Measurements from ENCODE around the gene NT5DC3.

The NT5DC3 gene

GRCh38 chr12:103783744-103784664, 57.0 kb downstream of the NT5DC3 start:
- no peak for DNase-seq (ENCODE audit: low read depth in 3 of 3)

DNA sequence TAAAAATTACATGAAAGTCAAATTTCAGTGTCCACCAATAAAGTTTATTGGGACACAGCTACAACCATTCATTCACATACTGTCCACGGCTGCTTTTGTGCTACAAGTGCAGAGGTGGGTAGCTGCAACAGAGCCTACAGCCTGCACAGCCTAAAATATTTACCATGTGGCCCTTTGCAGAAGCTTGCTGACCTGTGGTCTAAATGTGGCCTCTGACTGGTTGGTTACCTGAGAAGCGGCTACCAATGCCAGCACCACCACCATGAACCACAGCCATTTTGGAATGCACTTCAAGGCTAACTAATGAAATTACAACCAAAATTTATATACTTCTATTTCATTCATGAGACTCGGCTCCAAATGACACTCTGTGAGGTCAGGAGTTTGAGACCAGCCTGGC, 58.6 kb downstream of the NT5DC3 start:
- no peak for DNase-seq (ENCODE audit: low read depth in 3 of 3)

DNA sequence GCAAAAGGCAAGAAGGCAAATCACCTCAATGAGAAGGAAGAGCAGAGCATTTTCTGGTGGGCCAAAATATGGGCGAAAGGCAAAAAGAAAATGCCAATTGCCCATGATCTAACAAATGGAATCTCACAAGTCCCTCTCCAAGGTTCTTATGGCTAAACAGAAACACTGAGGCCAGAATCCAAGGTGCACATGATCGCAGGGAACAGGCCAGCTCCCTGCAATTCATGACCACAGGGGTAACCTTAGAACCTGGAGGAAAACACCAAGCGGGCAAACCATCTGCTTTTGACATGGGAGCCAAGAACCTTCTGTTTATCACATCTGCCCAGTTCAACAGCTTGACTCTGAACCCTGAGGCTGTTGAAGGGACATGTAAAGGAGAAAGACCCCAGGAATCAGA, 60.0 kb downstream of the NT5DC3 start:
- DNase-seq (ENCODE audit: low read depth in 3 of 3) = no peak

DNA sequence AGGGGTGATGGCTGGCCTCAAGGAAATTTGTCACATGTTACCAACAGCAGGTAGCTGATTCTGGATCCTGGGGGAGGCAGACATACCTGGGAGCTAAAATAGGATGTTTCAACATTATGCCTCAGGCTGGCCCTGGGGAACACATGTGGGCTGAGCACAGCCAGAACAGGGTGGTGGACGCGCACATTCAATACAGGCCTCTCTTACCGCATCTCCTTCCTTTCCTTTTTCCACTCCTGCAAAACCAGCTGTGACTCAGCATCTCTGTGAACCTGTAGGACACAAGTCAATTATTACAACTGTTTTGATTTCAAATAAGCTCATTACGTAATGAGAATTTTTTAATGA, 61.0 kb downstream of the NT5DC3 start:
- DNase-seq (ENCODE audit: low read depth in 3 of 3) = no peak

DNA sequence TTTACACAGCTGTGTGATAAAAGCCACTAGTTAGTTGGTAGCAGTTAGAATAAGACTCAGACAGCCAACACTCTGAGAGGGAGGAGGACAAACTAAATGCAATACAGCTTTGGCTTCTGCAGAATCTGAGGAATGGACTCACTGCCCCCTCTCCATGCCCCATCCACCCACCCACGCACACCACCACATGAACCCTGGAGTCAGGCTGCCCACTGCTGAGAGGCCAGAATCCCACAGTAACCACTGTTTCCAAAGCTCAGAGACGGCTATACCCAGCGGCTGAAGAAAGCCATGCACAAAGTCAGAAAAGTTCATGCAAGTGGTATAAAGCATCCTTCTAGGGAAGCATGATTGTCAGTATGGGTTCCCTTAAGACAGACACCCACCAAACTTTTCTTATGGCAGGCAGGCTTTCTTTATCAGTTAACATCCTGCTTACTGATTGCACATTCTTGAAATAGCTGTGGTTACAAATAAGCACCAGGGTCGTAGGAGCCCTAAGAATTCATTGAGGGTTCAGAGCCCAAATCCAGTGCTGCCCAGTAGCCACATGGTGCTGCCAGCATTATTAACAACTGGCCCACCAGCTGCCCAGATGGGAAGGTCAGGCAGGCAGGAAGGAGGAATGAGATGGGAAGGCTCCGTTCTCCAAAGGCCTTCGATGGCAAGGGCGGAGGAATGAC, 61.5 kb downstream of the NT5DC3 start:
- no peak for DNase-seq (ENCODE audit: low read depth in 3 of 3)

DNA sequence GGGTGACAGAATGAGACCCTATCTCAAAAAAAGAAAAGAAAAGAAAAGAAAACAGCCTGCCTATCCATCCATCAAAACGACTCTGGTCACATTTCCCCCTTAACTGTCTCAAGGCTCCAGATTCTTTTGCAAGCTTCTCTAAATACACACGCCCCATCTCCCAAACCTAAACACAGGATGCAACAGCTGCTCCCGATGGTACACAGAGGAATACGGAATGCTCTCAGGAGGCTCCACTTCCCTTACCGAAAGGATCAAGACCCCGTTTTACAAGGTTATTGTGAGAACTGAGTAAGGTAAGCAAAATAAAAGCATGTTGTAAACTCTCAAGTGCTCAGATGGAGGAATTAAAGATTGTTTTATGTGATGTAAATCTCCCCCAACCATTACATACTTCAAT, 62.3 kb downstream of the NT5DC3 start:
- DNase-seq (ENCODE audit: low read depth in 3 of 3) = no peak

- DNase-seq (ENCODE audit: low read depth in 3 of 3) = no peak
Measured at GRCh38 chr12:103774977-103775560, 66.0 kb downstream of the NT5DC3 start.

DNA sequence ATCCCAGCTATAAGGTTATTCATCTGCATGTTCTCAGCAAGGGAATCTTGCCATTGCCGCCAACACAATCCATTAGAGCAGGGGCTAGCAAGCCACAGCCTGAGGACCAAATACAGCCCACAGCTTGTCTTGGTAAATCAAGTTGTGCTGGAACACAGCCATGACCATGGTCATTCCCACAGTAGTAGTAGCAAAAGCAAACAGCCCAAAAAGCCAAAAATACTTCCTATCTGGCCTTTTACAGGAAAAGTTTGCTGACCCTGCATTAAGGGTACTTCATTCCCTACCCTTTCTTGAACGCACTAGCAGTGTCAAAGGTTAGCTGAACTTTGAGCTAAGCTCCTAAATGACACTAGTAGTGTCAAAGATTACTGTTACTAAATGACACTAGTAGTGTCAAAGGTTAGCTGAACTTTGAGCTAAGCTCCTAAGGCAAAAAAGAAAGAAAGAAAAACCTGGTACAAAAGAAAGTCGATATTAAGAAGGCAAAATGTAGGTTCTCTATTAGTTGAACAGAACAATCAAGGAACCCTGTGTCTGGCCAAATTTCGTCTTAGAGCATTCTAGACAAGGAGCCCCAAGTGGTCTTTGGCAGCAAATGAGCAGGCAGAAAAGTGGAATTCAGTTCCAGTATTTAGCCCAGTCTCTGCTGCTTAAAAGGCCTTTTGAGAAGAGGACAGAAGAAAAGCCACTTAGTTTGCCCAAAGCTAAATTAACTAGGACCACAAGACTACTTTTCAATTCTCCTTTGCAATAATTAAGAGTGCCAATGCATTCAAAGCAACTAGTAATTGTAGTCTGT, 67.7 kb downstream of the NT5DC3 start:
- no peak for DNase-seq (ENCODE audit: low read depth in 3 of 3)

DNA sequence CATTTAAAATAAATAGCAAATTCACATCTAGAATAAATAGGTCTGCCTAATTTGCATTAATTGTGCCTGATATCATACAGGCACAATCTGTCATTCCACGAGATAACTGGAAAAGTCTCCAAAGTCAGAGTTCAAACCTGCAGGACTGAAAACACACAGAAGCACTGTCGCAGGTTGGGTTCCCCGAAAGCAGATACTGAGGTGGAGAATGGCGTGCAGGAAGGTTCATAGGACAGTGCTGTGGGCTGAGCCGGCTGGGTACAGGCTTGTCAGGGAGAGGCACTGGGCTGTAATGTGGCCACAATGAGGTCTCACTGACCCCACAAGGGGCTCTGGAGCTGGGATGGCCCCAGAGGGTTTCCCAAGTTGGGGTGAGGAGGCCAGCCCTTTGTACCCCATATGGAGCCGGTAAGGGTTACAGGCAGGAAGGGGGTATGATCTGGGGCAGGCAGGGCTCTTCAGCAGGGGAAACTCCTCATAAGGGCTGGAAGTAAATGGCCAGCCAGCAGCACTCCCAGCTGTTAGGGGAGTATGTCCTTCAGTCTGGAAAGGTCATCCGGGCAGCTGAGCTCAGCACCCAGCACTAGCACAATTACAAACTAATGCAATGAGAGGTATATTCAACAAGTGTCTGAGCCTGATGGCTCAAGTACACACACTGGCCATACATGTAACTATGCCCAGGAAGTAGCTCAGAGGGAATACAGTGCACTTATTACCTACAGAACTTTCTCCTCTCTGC, 68.5 kb downstream of the NT5DC3 start:
- no peak for DNase-seq (ENCODE audit: low read depth in 3 of 3)

DNA sequence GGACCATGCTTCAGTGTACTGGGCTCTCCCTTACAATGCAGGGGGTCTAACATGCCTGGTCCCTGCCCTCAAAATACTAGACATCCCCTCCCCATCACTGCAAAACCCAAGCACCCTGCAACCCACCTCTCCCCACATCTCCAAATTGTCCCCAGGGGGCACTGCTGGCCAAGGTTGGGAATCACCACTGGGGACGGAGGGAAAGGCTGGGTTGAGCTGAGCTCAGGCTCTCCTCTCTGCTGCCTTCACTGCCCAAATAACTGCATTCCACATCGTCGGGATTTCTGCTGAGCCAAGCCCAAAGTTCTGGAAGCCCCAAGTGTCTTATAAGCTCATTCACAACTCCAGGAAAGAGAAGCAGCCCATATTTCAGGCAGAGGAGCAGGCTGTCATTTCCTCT, 69.6 kb downstream of the NT5DC3 start:
- DNase-seq (ENCODE audit: low read depth in 3 of 3) = no peak

- DNase-seq (ENCODE audit: low read depth in 3 of 3) = no peak
Measured at GRCh38 chr12:103769240-103769945, 71.6 kb downstream of the NT5DC3 start.

GRCh38 chr12:103768467-103769123, 72.4 kb downstream of the NT5DC3 start:
- no peak for DNase-seq (ENCODE audit: low read depth in 3 of 3)

GRCh38 chr12:103766028-103766427, 75.0 kb downstream of the NT5DC3 start:
- no peak for DNase-seq (ENCODE audit: low read depth in 3 of 3)

- no peak for DNase-seq (ENCODE audit: low read depth in 3 of 3)
Measured at GRCh38 chr12:103765322-103765721, 75.7 kb downstream of the NT5DC3 start.

GRCh38 chr12:103762473-103762872, 78.6 kb downstream of the NT5DC3 start:
- DNase-seq (ENCODE audit: low read depth in 3 of 3) = no peak

- DNase-seq (ENCODE audit: low read depth in 3 of 3) = no peak
Measured at GRCh38 chr12:103758310-103759089, 82.5 kb downstream of the NT5DC3 start.

GRCh38 chr12:103757248-103757647, 83.8 kb downstream of the NT5DC3 start:
- no peak for DNase-seq (ENCODE audit: low read depth in 3 of 3)

- DNase-seq (ENCODE audit: low read depth in 3 of 3) = no peak
Measured at GRCh38 chr12:103756443-103756842, 84.6 kb downstream of the NT5DC3 start.

- no peak for DNase-seq (ENCODE audit: low read depth in 3 of 3)
Measured at GRCh38 chr12:103755425-103755824, 85.6 kb downstream of the NT5DC3 start.

Data from stimulated activated CD4-positive, alpha-beta T cell treated with anti-CD3 and anti-CD28 coated beads, TNF-alpha, amount 100 ng/mL, for 24 hours (primary cell).